Measurements from ENCODE around the gene CASR.

- TF ChIP-seq ZNF155 (tag by site-specific recombination; IDR thresholded peaks at IDR 0.05) (no peak), ZNF114 (tag by site-specific recombination; IDR thresholded peaks at IDR 0.05) (no peak), CTCF (tag by site-specific recombination; IDR thresholded peaks at IDR 0.05) (no peak), ZNF747 (tag by site-specific recombination; IDR thresholded peaks at IDR 0.05) (no peak), ATF2 (tag by site-specific recombination; IDR thresholded peaks at IDR 0.05; ENCODE audit: low read depth) (no peak), TCF7L2 (IDR thresholded peaks at IDR 0.05; ENCODE audit: borderline replicate concordance, low read depth, low read length) (no peak), ZNF398 (tag by site-specific recombination; IDR thresholded peaks at IDR 0.05) (no peak), ZBTB49 (tag by site-specific recombination; IDR thresholded peaks at IDR 0.05; ENCODE audit: low read depth) (no peak), ZNF140 (tag by site-specific recombination; IDR thresholded peaks at IDR 0.05) (no peak)
Observed at GRCh38 chr3:122307976-122308375, 124.5 kb downstream of the CASR start.
